ENCODE measurements around the gene FMNL3. TPM values are rescaled to one million over a fixed set of nuclear protein-coding genes. Genes with fewer than 3 reads are reported as not detected.

The FMNL3 gene, protein sequence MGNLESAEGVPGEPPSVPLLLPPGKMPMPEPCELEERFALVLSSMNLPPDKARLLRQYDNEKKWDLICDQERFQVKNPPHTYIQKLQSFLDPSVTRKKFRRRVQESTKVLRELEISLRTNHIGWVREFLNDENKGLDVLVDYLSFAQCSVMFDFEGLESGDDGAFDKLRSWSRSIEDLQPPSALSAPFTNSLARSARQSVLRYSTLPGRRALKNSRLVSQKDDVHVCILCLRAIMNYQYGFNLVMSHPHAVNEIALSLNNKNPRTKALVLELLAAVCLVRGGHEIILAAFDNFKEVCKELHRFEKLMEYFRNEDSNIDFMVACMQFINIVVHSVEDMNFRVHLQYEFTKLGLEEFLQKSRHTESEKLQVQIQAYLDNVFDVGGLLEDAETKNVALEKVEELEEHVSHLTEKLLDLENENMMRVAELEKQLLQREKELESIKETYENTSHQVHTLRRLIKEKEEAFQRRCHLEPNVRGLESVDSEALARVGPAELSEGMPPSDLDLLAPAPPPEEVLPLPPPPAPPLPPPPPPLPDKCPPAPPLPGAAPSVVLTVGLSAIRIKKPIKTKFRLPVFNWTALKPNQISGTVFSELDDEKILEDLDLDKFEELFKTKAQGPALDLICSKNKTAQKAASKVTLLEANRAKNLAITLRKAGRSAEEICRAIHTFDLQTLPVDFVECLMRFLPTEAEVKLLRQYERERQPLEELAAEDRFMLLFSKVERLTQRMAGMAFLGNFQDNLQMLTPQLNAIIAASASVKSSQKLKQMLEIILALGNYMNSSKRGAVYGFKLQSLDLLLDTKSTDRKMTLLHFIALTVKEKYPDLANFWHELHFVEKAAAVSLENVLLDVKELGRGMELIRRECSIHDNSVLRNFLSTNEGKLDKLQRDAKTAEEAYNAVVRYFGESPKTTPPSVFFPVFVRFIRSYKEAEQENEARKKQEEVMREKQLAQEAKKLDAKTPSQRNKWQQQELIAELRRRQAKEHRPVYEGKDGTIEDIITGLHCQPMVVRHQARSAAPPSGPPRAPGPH
- 1 to 10 TPM; 3.0 to 6.2 TPM for total RNA-seq

DNA sequence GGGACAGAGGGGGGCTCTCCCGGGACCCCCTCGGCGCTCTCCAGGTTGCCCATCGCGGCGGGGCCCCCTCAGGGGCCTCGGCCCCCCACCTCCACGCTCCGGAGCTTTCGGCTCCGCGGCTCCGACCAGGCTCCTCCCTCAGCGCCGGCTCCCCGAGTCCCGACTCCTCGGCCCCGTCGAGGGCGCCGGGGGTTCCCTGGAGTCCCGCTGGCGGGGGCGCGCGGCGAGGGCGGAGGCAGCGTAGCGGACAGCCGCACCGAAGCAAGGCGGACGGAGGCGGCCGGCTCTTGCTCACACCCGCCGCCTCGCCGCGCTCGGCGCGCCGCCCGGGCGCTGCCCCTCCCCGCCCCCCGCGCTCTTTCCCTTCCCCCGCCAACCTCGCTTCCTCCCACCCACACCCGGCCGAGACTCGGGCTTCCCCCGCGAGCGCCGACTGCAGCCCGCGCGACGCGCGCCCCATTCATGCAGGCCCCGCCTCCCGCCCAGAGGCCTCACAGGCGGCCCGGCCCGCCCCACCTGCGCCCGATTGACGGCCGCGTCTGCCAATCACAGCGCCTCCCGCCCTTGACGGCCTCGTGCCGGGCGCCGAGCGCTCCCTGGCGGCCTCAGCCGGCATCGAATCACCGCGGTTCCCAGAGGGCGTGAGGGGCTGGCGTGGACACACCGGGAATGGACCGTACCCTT lies at the start of gene FMNL3:
Gene FMNL3 (minus strand): TSS at position 278 of the 684 bp plus-strand sequence. CDS start 225 bp downstream, at position 53.
- Histone ChIP-seq H3K9me3 (no peaks in the 10 kb centered on the region), H3K27me3 (no peaks in the 10 kb centered on the region), H3K4me3 (peak within 1 kb of the TSS; percentile 39 to 49), H3K36me3 (replicated peaks in 1 of 2; ENCODE audit: insufficient read depth in 1 of 2, low read depth in 2 of 2) (no peaks in the 10 kb centered on the region), H3K4me1 (peaks cover 4% of the 10 kb centered on the region), H3K27ac (peak within 1 kb of the TSS in 3 of 4 donors; percentile 51 to 75 (median 67))
- intact Hi-C loops (cut with DNase I) = loop anchor here (5.0 kb wide), 1 partner anchor 65 kb away; no protein-coding TSS in a partner anchor
- peak; percentile 99 for ATAC-seq
- TF ChIP-seq, protein P1, sequence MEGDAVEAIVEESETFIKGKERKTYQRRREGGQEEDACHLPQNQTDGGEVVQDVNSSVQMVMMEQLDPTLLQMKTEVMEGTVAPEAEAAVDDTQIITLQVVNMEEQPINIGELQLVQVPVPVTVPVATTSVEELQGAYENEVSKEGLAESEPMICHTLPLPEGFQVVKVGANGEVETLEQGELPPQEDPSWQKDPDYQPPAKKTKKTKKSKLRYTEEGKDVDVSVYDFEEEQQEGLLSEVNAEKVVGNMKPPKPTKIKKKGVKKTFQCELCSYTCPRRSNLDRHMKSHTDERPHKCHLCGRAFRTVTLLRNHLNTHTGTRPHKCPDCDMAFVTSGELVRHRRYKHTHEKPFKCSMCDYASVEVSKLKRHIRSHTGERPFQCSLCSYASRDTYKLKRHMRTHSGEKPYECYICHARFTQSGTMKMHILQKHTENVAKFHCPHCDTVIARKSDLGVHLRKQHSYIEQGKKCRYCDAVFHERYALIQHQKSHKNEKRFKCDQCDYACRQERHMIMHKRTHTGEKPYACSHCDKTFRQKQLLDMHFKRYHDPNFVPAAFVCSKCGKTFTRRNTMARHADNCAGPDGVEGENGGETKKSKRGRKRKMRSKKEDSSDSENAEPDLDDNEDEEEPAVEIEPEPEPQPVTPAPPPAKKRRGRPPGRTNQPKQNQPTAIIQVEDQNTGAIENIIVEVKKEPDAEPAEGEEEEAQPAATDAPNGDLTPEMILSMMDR (IDR thresholded peaks at IDR 0.05) = peak; percentile 93 to 99 (median 96)
- no peak for TF ChIP-seq POLR2A (IDR thresholded peaks at IDR 0.05)
- peak; percentile 97 to 99 (median 98) for DNase-seq
- WGBS, 2 donors = 0 to 1% methylated on average over 12 to 87 of the region's 93 CpGs

DNA sequence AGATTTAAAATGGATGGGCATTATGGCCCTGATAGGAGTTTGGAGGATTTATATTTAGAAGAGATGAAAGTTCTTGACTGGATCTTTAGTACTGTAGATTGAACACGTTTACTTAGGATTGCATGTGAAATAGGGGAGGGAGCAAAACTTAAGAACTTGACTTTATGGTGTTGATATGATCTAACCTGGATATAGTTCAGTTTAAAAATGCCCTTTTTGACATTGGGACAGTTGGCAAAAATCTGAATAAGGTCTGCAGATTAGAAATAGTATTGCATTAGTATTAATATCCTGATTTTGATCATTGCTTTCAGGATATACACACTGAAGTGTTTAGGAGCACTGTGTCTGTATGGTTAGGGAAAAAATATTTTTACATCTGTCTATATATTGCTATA lies 43.8 kb upstream of the FMNL3 start:
- ATAC-seq (no peak), DNase-seq (no peak)
- TF ChIP-seq, protein P1 (IDR thresholded peaks at IDR 0.05) = no peak
- no peak for TF ChIP-seq POLR2A (IDR thresholded peaks at IDR 0.05)
- Histone ChIP-seq H3K4me3 (no peak overlapping the region), H3K27me3 (no peaks in the 10 kb centered on the region), H3K9me3 (no peaks in the 10 kb centered on the region), H3K27ac (no peak overlapping the region), H3K4me1 (peaks cover 56% of the 10 kb centered on the region), H3K36me3 (replicated peaks in 1 of 2; ENCODE audit: insufficient read depth in 1 of 2, low read depth in 2 of 2) (peaks cover 3 to 10% of the 10 kb centered on the region in 2 donors)
- intact Hi-C loops (cut with DNase I) = no loop called here
- WGBS, 2 donors = 18 to 23% methylated on average over 1 of the region's 1 CpG

DNA sequence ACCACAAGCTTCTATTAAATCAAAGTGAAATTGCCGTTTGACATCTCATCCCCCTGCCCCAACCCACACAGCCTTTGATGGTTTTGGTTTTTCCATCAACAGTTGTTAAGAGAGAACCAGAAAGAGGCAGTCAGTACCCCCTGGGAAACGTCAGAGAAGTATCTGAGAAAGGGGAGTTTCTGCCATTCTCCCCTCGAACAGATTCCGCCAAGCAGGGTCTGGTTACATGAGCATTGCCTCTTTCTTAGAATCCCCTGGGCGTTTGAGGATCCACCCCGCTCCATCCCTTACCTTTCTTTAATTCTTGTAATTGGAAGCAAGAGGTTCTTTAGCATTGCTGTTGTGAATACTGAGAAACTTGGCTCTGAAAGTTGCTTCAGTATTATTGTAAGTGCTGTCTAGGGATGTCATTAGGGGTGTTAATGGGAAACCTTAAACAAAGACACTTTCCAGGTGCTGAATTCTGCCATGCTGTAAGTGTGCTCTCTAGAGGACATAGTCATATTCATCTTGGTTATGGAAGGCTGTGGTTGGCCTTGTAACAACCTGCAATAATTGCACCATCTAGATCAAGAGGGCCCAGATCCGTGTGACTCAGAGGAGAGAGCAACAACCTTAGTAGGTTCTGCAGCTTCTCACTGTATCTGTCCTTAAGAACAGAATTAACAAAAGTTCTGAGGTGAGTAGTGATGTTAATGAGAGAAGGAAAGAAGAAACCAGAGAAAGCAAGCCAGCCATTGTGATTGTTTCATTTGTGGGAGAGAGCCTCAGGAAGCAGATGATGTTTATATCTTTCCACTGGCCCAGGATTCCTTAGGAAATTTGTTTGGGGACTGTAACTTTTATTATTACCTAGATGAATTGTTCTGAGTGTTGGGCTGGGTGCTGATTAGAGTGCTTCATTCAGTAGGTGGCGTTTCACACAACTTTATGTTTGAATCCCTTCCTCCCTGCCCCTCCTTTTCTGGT lies 43.1 kb upstream of the FMNL3 start:
- no peak overlapping the region for H3K27ac ChIP-seq
- no peak for TF ChIP-seq POLR2A (IDR thresholded peaks at IDR 0.05)
- TF ChIP-seq, protein P1 (IDR thresholded peaks at IDR 0.05) = no peak
- WGBS, 2 donors = 65 to 68% methylated on average over 8 of the region's 8 CpGs
- DNase-seq = no peak
- intact Hi-C loops (cut with DNase I) = no loop called here
- H3K9me3 ChIP-seq = no peaks in the 10 kb centered on the region
- H3K4me3 ChIP-seq = no peak overlapping the region
- H3K36me3 ChIP-seq (replicated peaks in 1 of 2; ENCODE audit: insufficient read depth in 1 of 2, low read depth in 2 of 2) = peaks cover 3 to 7% of the 10 kb centered on the region in 2 donors
- no peaks in the 10 kb centered on the region for H3K27me3 ChIP-seq
- ATAC-seq = no peak
- H3K4me1 ChIP-seq = peaks cover 58% of the 10 kb centered on the region

DNA sequence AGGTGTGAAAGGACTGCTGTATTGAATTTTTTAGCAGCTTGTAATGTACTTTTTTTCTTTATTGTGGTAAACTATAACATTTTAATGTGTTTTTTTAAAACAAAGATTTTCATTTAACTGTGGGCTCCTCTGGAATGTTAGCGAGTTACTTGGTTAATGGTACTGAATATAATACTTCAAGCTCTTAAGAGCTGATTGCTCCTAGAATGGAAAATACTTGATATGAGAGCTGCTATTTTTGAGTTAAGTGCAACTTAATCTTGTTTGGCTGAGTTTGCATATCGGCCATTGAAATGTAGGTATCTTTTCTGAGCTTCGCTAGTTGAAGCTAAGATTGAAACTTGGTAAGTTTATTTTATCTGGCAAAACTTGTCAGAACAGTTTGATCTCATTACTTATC lies 41.6 kb upstream of the FMNL3 start:
- WGBS, 2 donors = 28 to 34% methylated on average over 3 of the region's 3 CpGs
- ATAC-seq (no peak), DNase-seq (no peak)
- no peaks in the 10 kb centered on the region for H3K27me3 ChIP-seq
- H3K36me3 ChIP-seq (replicated peaks in 1 of 2; ENCODE audit: insufficient read depth in 1 of 2, low read depth in 2 of 2) = peaks cover 0 to 4% of the 10 kb centered on the region in 2 donors
- intact Hi-C loops (cut with DNase I) = no loop called here
- no peak overlapping the region for H3K4me3 ChIP-seq
- H3K4me1 ChIP-seq = peaks cover 72% of the 10 kb centered on the region
- TF ChIP-seq, protein P1 (IDR thresholded peaks at IDR 0.05) = no peak
- TF ChIP-seq POLR2A (IDR thresholded peaks at IDR 0.05) = no peak
- H3K27ac ChIP-seq = no peak overlapping the region
- H3K9me3 ChIP-seq = no peaks in the 10 kb centered on the region

Measured in body of pancreas (tissue), 4 donors.